GM18505 (cell line): ENCODE measurements around the gene CREG2.
"Not testable (repeated sequence)": the region's sequence is repeated elsewhere in the genome, so short reads cannot be mapped to it uniquely, and the experiment has no call there.

Experiments used
- ATAC-seq: cut with Tn5 transposase; IDR thresholded peaks from one replicate; pipeline ENCODE4 v1.9.1; 2021; ENCODE audit not compliant: unreplicated experiment
- POLR2A ChIP-seq: IDR thresholded peaks from 4 replicates; pipeline ENCODE4 v1.6.1; 2011; ENCODE audit warnings: borderline replicate concordance; ENCODE audit not compliant: insufficient read depth, insufficient read length; ENCODE audit errors: extremely low read depth

Gene CREG2

GRCh38 chr2:101359410-101359954 lies 27.8 kb downstream of the CREG2 start:
- no peak for ATAC-seq

GRCh38 chr2:101357376-101357775 lies 29.9 kb downstream of the CREG2 start:
- no peak for ATAC-seq
- TF ChIP-seq POLR2A, result no peak

More at GRCh38 chr2:101359410-101359954, 27.8 kb downstream of the CREG2 start:
- TF ChIP-seq POLR2A, result no peak

GRCh38 chr2:101356521-101356920 lies 30.8 kb downstream of the CREG2 start:
- TF ChIP-seq POLR2A, result no peak
- no peak for ATAC-seq

- no peak for ATAC-seq
- TF ChIP-seq POLR2A, result no peak
These were observed 31.2 kb downstream of the CREG2 start for GRCh38 chr2:101356055-101356454.

GRCh38 chr2:101355401-101356054 lies 31.8 kb downstream of the CREG2 start:
- TF ChIP-seq POLR2A, result no peak
- no peak for ATAC-seq

- no peak for ATAC-seq
- no peak for TF ChIP-seq POLR2A
These were observed 32.6 kb downstream of the CREG2 start for GRCh38 chr2:101354420-101355311.

GRCh38 chr2:101352631-101353030 lies 34.7 kb downstream of the CREG2 start:
- not testable (repeated sequence) for ATAC-seq

- no peak for TF ChIP-seq POLR2A
These were observed 36.1 kb downstream of the CREG2 start for GRCh38 chr2:101351207-101351606.

GRCh38 chr2:101349893-101350662 lies 37.2 kb downstream of the CREG2 start:
- TF ChIP-seq POLR2A, result no peak
- no peak for ATAC-seq

More at GRCh38 chr2:101351207-101351606, 36.1 kb downstream of the CREG2 start:
- ATAC-seq, result no peak

GRCh38 chr2:101348883-101349282 lies 38.4 kb downstream of the CREG2 start:
- no peak for ATAC-seq
- TF ChIP-seq POLR2A, result no peak

GRCh38 chr2:101346909-101347308 lies 40.4 kb downstream of the CREG2 start:
- no peak for ATAC-seq

GRCh38 chr2:101344137-101344536 lies 43.2 kb downstream of the CREG2 start:
- TF ChIP-seq POLR2A, result no peak
- no peak for ATAC-seq

More at GRCh38 chr2:101346909-101347308, 40.4 kb downstream of the CREG2 start:
- TF ChIP-seq POLR2A, result no peak

GRCh38 chr2:101342625-101343008 lies 44.7 kb downstream of the CREG2 start:
- no peak for TF ChIP-seq POLR2A
- ATAC-seq, result no peak

- ATAC-seq, result no peak
- no peak for TF ChIP-seq POLR2A
These were observed 45.2 kb downstream of the CREG2 start for GRCh38 chr2:101341901-101342624.
